Measurements from ENCODE around the gene BCL6.
A peak's percentile ranks its signal among the peaks of the same experiment; 100 is the strongest.

The BCL6 gene

DNA sequence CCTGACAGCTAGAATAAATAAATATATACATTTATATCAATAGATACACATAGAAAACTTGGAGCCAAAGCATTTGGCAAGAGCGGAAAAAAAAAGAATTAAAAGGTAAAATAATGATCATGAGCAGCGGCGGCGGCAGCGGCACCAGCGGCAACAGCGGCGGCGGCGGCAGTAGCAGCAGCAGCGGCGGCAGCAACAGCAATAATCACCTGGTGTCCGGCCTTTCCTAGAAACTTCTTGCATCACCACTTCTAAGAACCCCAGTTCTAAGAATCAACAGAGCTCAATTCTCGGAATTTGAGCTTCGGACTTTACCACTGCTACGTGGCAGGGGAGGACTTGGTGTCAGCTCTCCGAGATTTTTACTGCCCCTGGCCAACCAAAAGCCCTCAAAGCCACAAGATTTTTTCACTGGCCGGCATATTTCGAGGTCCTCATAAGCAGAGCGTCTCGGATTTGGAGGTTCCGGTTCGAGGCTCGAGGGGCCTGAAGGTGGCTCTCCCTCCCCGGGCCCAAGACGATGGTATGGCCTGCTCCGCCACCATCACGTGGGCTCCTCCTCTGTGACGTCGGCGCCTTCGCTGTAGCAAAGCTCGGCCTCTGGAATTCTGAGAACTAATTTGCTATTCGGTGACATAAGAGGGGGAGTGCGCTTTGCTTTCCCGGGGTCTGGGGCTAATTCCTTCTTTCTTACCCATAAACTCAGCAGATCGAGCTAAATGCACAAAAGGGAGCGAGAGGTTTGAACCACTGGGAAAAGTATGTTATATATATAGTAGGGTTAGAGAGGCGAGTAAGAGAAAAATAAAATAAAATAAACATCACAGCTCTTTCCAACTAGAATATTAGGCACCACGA is at the start of gene BCL6:
Gene BCL6 (minus strand): TSS at position 268 of the 858 bp plus-strand sequence. CDS start 11,775 bp downstream, outside the sequence.
- peak; percentile 97 for DNase-seq (ENCODE audit: low spot score)

DNA sequence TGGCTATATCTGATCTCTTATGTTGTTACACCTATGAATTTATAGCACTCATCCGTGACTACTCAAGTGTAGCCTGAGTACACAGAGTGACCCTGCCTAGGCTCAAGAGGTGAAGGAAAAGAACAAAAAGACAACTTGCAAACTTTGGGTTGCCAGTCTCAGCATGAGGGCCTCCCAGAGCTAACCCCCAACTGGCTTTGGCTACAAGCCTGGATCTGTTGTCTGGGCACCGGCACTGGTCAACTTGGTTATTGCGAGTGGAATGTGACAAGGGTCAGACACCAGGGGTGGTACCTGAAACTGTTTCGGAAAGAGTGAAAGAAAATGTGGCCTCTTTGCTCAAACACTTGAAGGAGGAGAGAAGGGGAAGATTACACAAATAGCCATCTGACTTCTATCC is 49.5 kb upstream of the BCL6 start:
- DNase-seq (ENCODE audit: low spot score): no peak

DNA sequence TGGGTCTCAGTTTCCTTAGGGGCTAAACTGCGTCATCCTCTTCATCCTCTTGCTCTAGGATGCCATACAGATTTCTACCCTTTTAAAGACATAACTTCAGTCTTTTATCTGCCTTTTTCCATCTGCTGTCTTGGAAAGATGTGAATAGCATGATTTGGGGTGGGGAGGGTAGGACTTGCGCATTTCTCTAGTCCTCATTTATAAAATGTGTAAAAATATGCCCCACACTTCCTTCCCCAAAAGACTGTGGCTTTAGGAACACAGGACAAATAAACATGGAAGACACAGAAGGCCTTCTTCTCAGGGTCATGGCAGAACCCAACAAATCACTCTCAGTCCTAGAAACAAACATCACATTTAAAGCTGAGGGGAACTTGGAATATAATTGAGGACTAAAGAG is 48.4 kb upstream of the BCL6 start:
- no peak for DNase-seq (ENCODE audit: low spot score)

- DNase-seq (ENCODE audit: low spot score): no peak
Measured at GRCh38 chr3:187792521-187792920, 47.3 kb upstream of the BCL6 start.

- no peak for DNase-seq (ENCODE audit: low spot score)
Measured at GRCh38 chr3:187789872-187790271, 44.6 kb upstream of the BCL6 start.

- no peak for DNase-seq (ENCODE audit: low spot score)
Measured at GRCh38 chr3:187788984-187789857, 44.0 kb upstream of the BCL6 start.

DNA sequence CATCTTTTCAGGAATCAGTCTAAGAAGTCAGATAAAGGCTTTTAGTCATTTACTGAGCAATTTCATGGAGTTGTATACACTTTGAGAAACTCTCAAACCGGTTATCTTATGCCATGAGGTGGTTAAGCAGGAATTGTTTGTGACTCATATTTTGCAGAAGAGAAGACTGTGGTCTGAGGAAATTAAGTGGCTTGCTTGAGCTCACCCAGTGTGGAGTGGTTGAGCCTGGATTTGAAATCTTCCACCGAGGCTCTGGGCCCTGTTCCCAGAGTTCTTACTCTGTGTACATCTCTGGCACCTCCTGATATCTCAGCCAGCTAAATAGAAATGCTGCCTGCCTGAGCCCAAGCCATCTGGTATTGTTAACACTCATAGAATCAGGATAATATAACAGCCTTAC is 37.8 kb upstream of the BCL6 start:
- no peak for DNase-seq (ENCODE audit: low spot score)

DNA sequence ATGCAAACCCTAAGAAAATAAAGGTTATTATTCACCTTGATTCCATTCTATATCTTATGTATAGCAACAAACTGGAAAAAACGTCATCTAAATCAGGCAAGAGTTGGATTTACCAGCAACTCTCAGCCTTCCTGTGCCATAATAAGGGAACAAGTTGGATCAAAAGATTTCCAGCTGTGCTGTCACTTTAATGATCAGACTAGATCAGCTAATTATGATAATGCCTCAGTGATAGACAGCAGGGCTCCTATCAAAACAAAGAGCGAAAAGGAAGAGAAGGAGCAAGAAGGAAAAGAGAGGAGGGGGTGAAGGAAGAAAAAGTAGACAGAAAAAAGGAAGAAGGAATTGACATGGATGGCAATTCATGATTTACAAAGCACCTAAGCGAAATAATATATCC is 36.7 kb upstream of the BCL6 start:
- no peak for DNase-seq (ENCODE audit: low spot score)

- DNase-seq (ENCODE audit: low spot score): no peak
Measured at GRCh38 chr3:187781001-187781400, 35.7 kb upstream of the BCL6 start.

DNA sequence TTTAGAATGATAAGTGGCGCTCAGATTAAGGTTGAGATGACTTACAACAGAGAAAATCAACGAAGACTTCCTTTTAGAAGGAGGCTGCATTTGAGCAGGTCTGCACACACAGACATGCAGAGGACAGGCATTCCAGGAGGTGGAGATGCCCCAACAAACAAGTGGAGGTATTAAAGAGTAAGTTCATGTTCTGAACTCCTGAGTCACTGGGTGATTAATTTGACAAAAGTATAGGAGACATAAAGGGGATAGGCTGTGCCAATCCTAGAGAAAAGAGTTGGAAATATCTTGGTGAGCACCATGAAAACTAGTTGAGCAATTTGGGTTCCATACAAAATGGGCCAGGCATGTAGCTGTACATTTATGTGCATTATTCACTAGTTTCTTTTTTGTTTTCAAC is 33.5 kb upstream of the BCL6 start:
- no peak for DNase-seq (ENCODE audit: low spot score)

GRCh38 chr3:187777331-187777941 is 32.2 kb upstream of the BCL6 start:
- peak; percentile 56 for DNase-seq (ENCODE audit: low spot score)

DNA sequence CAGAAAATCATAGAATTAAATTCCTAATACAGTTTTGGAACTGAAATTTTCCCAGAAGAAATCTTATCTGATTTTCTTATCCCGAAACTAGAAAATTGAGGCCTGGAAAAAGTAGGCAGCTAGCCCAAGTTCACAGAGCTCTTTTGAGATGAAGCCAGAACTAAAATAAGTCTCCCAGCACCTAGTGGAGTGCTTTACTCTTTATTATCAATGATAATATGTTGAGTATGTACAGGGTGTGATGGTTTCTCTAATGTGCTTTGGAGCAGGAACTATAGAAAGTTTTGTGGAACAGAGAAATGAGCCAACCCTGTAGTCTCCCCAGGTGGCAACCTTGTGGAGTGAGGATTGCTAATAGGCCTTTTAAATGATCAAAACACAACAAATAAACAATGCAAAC is 30.3 kb upstream of the BCL6 start:
- no peak for DNase-seq (ENCODE audit: low spot score)

DNA sequence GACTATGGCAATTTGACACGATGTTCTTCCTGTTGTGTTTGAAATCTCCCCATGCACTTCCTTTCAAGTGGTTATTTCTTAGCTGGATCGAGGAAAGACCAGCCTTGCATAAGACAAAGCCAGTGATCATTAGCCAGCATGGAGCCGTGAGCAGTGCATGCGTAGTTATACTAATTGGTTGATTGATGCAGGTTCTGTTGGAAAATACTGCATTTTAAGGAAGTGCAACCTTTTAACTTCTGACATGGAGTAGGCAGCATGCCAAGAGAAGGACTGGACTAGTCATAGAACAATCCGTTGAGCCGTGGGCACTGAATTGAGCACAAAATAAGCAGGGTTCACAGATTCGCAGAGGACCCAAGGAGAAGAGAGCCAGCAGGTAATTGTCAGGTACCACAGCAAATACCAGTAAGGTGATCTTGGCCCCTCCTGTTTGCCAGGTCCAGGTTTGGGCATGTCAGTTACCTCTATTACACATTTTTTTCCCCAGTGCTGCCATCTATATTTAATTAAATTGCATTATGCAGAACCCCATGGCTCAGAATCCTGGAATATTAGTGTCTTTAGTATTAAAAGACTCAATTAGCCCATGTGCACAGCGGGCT is 29.0 kb upstream of the BCL6 start:
- DNase-seq (ENCODE audit: low spot score): peak; percentile 67

GRCh38 chr3:187773233-187774184 is 28.2 kb upstream of the BCL6 start:
- peak; percentile 85 for DNase-seq (ENCODE audit: low spot score)

- DNase-seq (ENCODE audit: low spot score): peak; percentile 44
Measured at GRCh38 chr3:187770224-187770623, 25.0 kb upstream of the BCL6 start.

GRCh38 chr3:187769771-187770170 is 24.5 kb upstream of the BCL6 start:
- no peak for DNase-seq (ENCODE audit: low spot score)

DNA sequence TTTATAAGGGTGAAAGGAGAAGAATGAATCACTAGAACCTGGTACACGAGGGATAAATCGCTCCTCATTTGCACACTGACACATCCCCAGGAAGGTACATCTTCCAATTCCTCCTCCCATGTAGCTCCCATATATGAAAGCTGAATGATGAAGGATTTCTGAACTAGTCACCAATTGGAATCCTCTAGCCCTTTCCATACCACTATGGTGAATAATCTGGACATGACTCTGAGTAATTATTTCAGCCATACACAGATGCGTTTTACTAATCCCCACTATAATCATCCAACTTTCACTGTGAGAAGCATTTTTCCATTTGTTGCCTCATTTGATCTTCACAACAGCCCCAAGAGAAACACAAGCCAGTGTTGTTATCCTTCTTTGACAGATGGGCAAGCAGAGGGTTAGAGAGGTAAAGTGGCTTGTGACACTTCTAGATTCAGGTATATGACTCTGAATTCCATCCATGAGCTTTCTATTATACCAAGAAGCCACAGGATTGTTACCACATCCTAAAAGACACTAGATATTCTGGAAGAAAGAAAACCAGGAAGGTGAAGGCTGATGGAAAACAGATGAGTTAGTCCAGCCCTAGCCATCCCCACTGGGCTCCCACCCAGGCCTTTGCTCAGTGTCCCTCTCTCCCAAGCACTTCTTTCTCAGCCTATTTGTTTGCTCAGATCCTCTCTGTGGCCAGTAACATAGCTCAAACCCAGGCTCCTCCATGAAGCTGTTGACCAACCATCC is 22.2 kb upstream of the BCL6 start:
- no peak for DNase-seq (ENCODE audit: low spot score)

- no peak for DNase-seq (ENCODE audit: low spot score)
Measured at GRCh38 chr3:187765342-187765741, 20.1 kb upstream of the BCL6 start.

DNA sequence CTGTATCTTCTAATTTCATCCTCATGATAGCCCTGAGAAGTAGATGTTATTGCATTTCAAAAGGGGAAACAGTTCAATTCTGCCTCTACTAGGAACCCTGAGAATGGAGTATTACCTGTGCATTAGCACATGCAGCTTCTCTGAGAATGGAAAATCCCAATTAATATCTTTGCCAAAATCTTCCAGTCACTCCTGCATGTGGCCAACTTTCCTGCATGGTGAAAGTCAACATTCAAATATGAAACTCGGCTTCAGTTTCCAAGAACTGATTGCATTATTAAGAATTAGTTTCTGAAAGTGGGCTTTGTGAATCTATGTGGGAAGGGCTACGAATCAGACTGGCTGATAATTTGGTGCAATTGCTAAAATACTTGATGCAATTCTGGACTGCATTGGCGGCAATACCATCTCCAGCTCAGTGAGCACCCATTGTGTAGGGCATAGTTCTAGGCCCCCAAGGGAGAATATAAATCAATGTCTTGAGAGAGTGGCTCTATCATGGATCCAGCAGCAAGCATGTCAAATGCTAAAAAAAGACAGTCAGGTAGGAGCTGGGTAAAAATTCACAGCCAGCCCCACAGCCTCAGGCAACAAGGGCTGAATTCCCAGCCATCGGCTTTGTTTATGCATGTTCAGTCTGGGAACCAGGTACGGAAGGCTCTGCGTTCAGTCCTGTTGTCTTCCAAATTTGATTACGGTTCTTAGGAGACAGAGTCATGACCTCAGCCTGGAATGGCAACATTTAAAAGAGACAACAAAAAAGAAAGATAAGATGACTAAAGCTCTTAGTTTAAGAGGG is 18.8 kb upstream of the BCL6 start:
- no peak for DNase-seq (ENCODE audit: low spot score)
